ENCODE results near the gene CELSR1. TPM values are rescaled to one million over a fixed set of nuclear protein-coding genes. Genes with fewer than 3 reads are reported as not detected.

Gene CELSR1
- total RNA-seq, 3 donors from 2014 or later = 0.22 to 0.63 (median 0.38) TPM

DNA sequence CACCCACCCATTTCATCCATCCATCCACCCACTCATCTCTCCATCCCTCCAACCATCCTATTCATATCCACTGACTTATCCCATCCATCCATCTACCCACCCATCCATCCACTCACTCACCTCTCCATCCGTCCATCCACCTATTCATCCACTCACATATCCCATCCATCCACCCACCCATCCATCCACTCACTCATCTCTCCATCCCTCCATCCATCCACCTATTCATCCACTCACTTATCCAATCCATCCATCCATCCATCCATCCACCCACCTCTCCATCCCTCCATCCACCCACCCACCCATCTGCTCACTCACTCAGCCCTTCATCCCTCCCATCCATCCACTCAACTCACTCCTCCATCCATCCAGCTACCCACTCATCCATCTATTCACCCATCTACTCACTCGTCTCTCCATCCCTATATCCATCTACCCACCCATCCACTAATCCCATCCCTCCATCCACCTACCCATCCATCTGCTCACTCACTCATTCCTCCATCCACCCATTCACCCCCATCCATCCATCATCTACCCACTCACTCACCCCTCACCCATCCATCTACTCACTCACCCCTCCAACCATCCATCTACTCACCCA, 165.7 kb downstream of the CELSR1 start:
- peaks cover 10% of the 10 kb centered on the region for H3K9me3 Mint-ChIP-seq
- no peak for ATAC-seq
- DNase-seq = no peak
- H3K36me3 Mint-ChIP-seq (ENCODE audit: insufficient read depth) = peaks cover 4% of the 10 kb centered on the region
- peaks cover 6% of the 10 kb centered on the region for H3K27me3 Mint-ChIP-seq (ENCODE audit: low read depth)
- H3K4me1 Mint-ChIP-seq (ENCODE audit: low read depth) = peaks cover 43% of the 10 kb centered on the region
- H3K4me3 Mint-ChIP-seq = no peak overlapping the region

DNA sequence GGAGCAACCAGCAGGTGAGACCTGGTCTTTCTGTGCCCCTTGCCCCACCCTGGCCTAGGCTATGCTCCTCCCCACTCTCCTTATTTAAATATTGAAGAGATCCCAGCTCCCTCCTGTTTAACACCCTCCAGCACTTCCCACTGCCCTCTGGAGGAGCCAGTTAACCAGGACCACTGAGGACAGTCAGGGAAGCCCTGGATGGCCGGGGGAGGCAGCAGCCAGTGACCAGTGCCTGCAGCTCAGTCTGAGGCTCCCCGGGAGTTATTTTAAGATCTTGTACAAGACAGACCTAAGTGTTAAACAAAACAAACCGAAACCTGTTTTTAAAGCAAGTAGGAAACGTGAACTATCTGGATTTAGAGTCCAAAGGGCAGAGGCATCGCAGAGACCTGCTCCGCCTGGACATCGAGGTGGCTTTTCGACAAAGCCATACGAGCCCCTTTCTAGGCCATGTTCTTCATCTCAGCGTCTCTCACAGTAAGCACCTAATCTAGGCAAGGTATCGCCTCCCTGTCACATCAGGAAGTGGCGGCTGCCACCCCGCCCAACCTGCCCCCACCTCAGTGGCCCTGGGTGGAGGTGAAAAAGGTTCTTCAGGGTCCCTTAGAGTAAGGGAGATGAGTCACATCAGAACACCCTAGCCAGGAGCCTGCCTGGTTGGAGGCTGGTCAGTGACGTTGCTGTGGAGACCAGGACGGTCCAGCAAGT, 166.7 kb downstream of the CELSR1 start:
- Mint-ChIP-seq H3K4me1 (ENCODE audit: low read depth) (peaks cover 41% of the 10 kb centered on the region), H3K36me3 (ENCODE audit: insufficient read depth) (peaks cover under 1% of the 10 kb centered on the region), H3K27me3 (ENCODE audit: low read depth) (peaks cover 6% of the 10 kb centered on the region), H3K9me3 (peaks cover 2% of the 10 kb centered on the region), H3K4me3 (no peak overlapping the region)
- DNase-seq (no peak), ATAC-seq (peak in 1 of 2 donors; percentile 31)

DNA sequence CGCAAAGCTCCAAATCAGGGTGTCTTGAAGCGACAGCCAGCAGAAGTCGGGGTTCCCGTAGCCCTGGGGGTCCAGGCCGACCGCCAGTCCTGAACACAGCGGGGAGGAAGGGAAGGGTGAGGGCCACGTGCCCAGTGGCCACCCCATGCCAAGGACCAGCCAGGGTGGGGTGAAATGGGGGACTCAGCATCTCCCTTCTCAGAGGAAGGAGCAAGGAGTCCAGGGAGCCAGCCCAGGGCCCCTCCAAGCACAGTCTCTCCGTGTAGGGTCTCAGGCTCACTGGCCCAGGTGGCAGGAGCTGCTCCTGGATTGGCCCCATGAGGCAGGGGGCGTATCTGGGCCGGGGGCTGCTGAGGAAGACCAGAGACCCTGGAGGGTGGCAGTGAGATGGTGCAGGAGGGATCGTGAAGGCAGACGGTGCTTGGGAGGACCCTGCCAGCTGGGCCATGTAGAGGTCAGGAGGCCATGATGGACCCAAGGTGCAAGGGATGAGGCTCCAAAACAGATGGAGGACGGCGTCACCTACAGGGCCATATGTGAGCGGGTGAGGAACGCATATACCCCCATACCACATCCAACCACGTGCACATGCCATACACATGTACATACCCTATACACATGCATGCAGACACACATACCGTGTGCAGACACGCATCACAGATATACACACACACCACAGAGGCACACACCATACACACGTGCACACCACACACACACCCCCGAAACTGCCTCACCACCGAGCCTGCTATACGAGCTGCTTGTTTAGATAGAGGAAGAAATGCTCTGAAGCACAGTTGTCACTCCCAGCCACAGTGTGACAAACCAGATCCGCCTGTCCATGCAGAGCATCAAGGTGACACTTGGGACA, 167.5 kb downstream of the CELSR1 start:
- DNase-seq (no peak), ATAC-seq (no peak)
- Mint-ChIP-seq H3K4me1 (ENCODE audit: low read depth) (peaks cover 41% of the 10 kb centered on the region), H3K27me3 (ENCODE audit: low read depth) (peaks cover 6% of the 10 kb centered on the region), H3K4me3 (no peak overlapping the region), H3K9me3 (no peaks in the 10 kb centered on the region), H3K36me3 (ENCODE audit: insufficient read depth) (no peaks in the 10 kb centered on the region)

GRCh38 chr22:46368871-46369715, 168.3 kb downstream of the CELSR1 start:
- no peak for ATAC-seq
- H3K9me3 Mint-ChIP-seq = no peaks in the 10 kb centered on the region

GRCh38 chr22:46368422-46368821, 169.0 kb downstream of the CELSR1 start:
- no peak overlapping the region for H3K4me3 Mint-ChIP-seq
- no peaks in the 10 kb centered on the region for H3K36me3 Mint-ChIP-seq (ENCODE audit: insufficient read depth)
- peaks cover 6% of the 10 kb centered on the region for H3K27me3 Mint-ChIP-seq (ENCODE audit: low read depth)
- ATAC-seq (no peak), DNase-seq (no peak)
- peaks cover 31% of the 10 kb centered on the region for H3K4me1 Mint-ChIP-seq (ENCODE audit: low read depth)
- no peaks in the 10 kb centered on the region for H3K9me3 Mint-ChIP-seq

More at GRCh38 chr22:46368871-46369715, 168.3 kb downstream of the CELSR1 start:
- H3K4me1 Mint-ChIP-seq (ENCODE audit: low read depth) = peaks cover 36% of the 10 kb centered on the region
- H3K36me3 Mint-ChIP-seq (ENCODE audit: insufficient read depth) = no peaks in the 10 kb centered on the region
- no peak for DNase-seq
- no peak overlapping the region for H3K4me3 Mint-ChIP-seq
- H3K27me3 Mint-ChIP-seq (ENCODE audit: low read depth) = peaks cover 6% of the 10 kb centered on the region

GRCh38 chr22:46367707-46368191, 169.7 kb downstream of the CELSR1 start:
- H3K27me3 Mint-ChIP-seq (ENCODE audit: low read depth) = peaks cover 5% of the 10 kb centered on the region
- DNase-seq = peak; percentile 66
- no peak overlapping the region for H3K4me3 Mint-ChIP-seq
- H3K4me1 Mint-ChIP-seq (ENCODE audit: low read depth) = peaks cover 27% of the 10 kb centered on the region
- H3K9me3 Mint-ChIP-seq = no peaks in the 10 kb centered on the region
- peak; percentile 77 to 81 for ATAC-seq
- H3K36me3 Mint-ChIP-seq (ENCODE audit: insufficient read depth) = no peaks in the 10 kb centered on the region

DNA sequence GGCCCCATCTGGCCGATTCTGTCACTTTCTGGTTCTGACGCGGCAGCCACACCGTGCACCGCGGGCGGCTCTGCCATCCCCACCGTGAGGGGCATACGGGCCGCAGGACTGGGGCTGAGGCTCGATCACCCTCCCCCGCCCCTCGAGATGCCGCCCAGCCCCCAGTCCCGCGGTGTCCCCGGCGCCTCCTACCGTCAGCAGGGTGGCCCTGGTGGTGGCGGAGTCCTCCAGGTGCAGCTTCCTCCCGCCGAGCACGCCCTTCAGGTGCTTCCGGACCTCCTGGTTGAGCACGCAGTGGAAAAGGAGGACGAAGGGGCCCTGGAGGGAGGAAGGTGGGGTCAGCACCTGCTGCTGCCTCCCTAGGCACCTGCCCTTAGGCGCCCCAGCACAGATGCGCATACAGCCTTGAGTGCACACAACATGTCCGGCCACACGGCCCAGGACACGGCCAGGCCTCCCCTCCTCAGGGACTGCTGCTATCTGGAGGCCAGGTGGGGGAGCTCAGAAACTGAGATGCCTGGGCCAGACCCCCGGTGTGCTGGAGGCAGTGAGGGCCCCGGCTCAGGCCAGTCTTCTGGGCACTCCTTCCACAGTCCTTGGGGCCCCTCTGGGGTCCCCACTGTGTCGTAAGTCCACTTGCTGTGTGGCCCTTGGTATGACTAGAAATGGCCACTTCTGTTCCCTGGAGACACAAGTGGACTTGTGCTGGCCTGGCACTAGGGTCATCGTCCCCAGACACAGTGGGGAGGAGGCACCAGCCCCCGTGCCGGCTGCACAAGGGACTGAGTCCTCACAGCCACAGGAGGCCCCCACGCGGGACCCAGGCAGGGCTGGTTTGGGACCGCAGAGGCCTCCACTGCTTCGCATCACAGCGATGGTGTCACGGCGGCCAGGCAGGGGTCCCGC, 170.4 kb downstream of the CELSR1 start:
- Mint-ChIP-seq H3K36me3 (ENCODE audit: insufficient read depth) (no peaks in the 10 kb centered on the region), H3K4me1 (ENCODE audit: low read depth) (peaks cover 27% of the 10 kb centered on the region), H3K27me3 (ENCODE audit: low read depth) (peaks cover 5% of the 10 kb centered on the region), H3K4me3 (peak overlapping the region; percentile 24), H3K9me3 (no peaks in the 10 kb centered on the region)
- peak in 1 of 2 donors; percentile 18 for ATAC-seq
- DNase-seq = no peak

DNA sequence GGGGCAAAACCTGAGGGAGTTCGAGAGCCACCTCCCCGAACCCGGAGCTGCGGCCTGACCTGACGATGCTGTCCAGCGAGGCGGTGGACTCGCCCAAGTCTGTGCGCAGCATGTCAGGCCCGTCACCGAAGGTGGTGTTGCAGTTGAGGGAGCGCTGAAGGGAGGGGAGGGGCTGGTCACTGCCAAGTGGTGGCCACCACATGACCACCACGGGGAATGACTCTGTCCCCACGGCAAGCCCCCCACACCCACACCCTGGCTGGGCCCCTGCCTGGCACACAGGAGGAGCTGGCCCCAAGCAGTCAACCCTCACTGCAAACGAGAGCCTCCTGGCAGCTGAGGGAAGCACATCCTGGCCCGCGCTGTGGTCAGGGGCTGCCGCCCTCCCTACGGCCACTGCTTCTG, 171.1 kb downstream of the CELSR1 start:
- H3K27me3 Mint-ChIP-seq (ENCODE audit: low read depth) = peaks cover 5% of the 10 kb centered on the region
- peaks cover 23% of the 10 kb centered on the region for H3K4me1 Mint-ChIP-seq (ENCODE audit: low read depth)
- ATAC-seq (no peak), DNase-seq (no peak)
- no peaks in the 10 kb centered on the region for H3K9me3 Mint-ChIP-seq
- H3K36me3 Mint-ChIP-seq (ENCODE audit: insufficient read depth) = no peaks in the 10 kb centered on the region
- H3K4me3 Mint-ChIP-seq = peak overlapping the region; percentile 24

DNA sequence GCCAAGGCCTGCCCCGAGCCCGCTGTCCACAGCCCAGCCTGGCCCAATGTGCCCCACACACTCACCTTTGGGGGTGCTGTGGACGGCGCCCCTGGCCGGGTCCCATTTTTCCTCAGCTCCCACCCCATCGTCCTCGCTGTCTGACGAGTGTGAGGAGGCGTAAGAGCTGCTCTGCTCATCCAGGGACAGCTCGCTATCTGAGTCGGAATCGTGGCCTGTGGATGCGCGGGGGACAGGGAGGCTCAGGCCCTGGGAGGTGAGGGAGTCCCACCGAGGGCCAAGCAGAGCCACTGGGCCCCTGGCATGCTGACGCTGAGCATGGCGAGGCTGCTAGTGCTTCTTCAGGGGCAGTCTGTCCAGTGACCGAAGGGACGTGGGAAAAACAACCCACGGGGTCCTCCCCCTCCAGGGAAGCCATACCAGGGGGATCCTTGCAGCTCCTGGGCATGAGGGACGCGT, 172.2 kb downstream of the CELSR1 start:
- peaks cover 5% of the 10 kb centered on the region for H3K27me3 Mint-ChIP-seq (ENCODE audit: low read depth)
- peaks cover 12% of the 10 kb centered on the region for H3K4me1 Mint-ChIP-seq (ENCODE audit: low read depth)
- no peaks in the 10 kb centered on the region for H3K9me3 Mint-ChIP-seq
- H3K36me3 Mint-ChIP-seq (ENCODE audit: insufficient read depth) = peaks cover 2% of the 10 kb centered on the region
- no peak for ATAC-seq
- no peak for DNase-seq
- H3K4me3 Mint-ChIP-seq = no peak overlapping the region

DNA sequence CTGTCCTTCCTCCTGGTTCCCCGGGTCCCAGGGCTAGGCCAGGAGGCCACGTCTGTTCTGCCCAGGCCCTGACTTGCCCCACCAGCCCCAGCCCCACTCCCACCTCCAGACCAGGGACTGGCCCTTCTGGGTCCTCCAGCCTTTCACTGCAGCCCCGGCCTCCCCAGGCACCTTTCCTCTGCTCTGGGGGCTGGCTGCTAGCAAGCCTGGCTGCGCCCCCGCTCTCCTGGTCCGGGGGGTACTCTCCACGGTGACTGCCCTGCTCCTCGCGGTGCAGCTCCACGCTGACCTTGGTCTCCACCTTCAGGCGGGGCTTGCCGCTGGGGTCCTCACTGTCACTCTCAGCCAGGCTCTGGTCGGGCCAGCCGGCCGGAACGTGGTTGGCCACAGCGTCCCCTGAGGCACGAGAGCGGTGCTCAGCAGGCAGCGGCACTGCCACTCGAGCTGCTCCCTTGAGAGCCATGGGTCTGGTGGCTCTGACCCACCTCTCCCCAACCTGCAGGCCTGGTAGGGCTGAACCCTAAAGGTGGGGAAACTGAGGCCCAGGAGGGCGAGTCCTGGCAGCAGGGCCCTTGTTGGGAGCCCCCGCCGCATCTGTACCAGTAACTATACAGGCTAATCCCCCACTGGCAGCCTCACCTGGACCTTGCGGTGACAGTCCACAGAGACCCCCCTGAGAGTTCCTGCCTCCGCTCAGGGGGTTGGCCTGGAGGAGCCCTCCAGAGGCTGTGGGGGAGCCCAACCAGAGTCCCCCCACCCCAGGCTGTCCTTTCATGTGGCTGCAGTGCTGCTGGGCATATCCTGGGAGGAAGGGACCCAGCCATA, 172.9 kb downstream of the CELSR1 start:
- peaks cover 5% of the 10 kb centered on the region for H3K27me3 Mint-ChIP-seq (ENCODE audit: low read depth)
- peaks cover 7% of the 10 kb centered on the region for H3K4me1 Mint-ChIP-seq (ENCODE audit: low read depth)
- ATAC-seq = no peak
- H3K4me3 Mint-ChIP-seq = no peak overlapping the region
- H3K36me3 Mint-ChIP-seq (ENCODE audit: insufficient read depth) = peaks cover 4% of the 10 kb centered on the region
- DNase-seq = no peak
- H3K9me3 Mint-ChIP-seq = no peaks in the 10 kb centered on the region

DNA sequence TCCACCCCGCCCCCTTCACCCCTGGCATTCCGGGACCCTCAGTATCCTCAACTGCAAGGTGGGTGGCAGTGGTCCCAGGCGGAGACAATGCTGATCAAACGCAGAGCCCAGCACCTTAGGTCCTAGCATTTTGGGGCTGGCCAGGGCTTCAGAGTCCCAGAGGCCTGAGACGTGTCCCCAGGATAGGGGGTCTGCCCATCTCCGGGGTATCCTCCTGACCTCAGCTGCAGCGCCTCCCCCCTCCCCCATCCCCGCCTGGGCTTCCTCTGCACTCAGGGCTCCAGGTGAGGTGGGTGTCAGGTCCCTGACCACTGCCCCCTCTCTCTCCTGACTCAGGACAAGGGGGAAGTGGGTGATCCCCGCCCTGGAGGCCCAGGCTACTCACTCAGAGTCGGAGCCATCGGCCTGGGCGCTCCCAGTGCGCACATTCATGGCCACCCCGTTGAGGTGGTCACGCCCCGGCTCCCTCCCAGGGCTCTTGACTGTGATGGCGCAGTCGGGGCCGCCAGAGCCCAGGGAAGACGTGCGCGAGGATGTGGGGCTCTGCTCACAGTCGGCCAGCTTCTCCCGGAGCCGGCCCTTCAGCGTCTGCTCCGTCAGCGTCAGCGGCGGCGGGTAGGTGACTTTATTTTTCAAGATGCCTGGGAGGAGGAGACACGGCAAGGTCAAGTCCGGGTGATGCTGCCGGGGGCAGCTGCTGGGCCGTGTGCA, 173.7 kb downstream of the CELSR1 start:
- no peak overlapping the region for H3K4me3 Mint-ChIP-seq
- peaks cover 8% of the 10 kb centered on the region for H3K36me3 Mint-ChIP-seq (ENCODE audit: insufficient read depth)
- ATAC-seq (no peak), DNase-seq (no peak)
- H3K9me3 Mint-ChIP-seq = no peaks in the 10 kb centered on the region
- H3K4me1 Mint-ChIP-seq (ENCODE audit: low read depth) = peaks cover 7% of the 10 kb centered on the region
- peaks cover 5% of the 10 kb centered on the region for H3K27me3 Mint-ChIP-seq (ENCODE audit: low read depth)
